ENCODE data around the gene SWSAP1.
"Not testable (repeated sequence)": the region's sequence is repeated elsewhere in the genome, so short reads cannot be mapped to it uniquely, and the experiment has no call there.

SWSAP1 gene

GRCh38 chr19:11379269-11379845 is 4.9 kb downstream of the SWSAP1 start:
- DNase-seq: not testable (repeated sequence)

- DNase-seq: no peak
Measured at GRCh38 chr19:11379857-11380350, 5.4 kb downstream of the SWSAP1 start.

GRCh38 chr19:11380653-11381537 is 6.4 kb downstream of the SWSAP1 start:
- no peak for DNase-seq

- no peak for DNase-seq
Measured at GRCh38 chr19:11382898-11383705, 8.6 kb downstream of the SWSAP1 start.

DNA sequence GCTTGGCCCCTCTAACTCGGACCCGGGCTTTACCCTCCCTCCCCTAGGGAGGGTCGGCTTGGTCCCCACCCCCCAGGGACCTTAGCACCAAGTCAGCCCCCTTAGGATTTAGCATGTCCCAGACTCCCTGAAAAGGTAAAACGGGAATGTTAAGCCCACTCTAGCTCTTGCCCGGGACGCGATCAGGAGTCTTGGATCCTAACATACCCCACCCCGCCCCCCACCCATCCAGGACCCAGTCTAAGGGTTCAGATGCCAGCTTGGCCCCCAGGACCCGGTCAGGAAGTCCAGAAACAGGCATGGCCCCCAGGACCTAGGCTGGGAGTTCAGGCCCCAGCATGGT is 9.2 kb downstream of the SWSAP1 start:
- no peak for DNase-seq

DNA sequence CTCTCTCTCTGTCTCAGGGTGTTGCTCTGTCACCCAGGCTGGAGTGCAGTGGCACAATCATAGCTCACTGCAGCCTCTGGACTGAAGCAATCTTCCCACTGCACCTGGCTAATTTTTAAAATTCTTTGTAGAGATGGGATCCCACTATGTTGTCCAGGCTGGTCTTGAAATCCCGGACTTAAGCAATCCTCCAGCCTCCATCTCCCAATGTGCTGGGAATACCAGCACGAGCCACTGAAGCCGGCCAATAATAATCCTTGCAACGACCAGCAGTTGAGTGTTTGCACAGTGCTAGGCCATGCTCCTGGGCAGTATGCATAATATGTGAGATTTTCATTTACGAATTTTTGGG is 10.3 kb downstream of the SWSAP1 start:
- no peak for DNase-seq

GRCh38 chr19:11387162-11388034 is 12.9 kb downstream of the SWSAP1 start:
- DNase-seq: no peak

DNA sequence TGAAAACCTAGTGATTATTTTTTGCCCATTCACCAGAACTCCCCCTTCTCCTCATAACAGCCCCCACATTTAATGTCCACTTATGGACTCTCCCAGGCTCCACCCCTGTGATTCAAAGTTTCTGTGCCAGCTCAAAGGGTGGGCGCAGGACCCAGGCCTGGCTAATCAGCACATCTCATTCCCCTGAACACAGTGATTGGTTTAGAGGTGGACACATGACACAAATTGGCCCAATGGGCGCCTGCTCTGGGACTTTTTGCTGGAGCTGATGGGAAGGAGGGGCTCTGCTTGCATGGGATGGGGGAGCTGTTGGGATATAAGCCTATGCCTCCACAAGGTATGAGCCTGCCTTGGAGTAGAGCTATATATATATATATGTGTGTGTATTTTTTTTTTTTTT is 15.9 kb downstream of the SWSAP1 start:
- DNase-seq: no peak

GRCh38 chr19:11390933-11391680 is 16.6 kb downstream of the SWSAP1 start:
- no peak for DNase-seq

DNA sequence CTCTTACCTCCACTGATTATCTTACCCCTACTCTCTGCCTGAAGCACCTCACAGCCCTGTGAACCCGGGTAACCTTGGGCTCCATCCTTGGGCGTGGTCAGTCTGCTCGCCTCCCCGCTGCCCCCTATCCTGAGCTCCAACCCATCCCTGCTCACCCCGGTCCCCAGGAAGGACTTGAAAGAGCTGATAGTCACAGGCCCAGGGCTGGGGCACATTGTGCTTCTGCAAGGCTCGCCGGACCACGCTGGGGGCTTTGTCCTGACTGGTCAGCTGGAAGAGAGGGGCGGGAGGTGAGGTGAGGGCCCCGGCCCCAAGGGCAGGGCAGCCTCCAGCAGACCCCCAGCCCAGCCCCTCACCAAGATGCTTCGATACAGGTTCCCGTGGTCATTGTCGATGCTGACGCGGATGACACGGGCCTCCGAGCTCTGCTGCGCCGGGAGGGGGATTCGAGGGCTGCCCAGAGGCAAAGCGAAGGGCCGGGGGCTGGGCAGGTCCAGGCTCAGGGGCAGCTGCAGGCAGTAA is 22.7 kb downstream of the SWSAP1 start:
- no peak for DNase-seq

DNA sequence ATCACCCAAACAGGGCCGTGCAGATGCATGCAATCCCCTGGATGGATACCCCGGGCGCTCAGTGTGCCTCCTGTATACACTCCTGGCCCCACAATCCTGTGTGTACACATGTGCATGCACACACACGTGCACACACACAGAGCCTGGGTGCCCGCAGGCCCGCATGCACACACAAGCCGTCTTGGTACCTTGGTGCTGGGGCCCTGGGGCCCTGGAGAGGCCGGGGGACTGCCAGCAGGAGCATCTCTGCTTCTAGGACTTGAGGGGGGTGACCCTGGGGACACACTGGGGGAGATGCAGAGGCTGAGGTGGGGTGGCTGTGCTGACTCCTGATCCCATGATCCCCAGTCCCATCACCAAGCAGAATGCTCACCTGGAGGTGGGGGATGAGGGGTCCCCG is 25.2 kb downstream of the SWSAP1 start:
- DNase-seq: no peak

DNA sequence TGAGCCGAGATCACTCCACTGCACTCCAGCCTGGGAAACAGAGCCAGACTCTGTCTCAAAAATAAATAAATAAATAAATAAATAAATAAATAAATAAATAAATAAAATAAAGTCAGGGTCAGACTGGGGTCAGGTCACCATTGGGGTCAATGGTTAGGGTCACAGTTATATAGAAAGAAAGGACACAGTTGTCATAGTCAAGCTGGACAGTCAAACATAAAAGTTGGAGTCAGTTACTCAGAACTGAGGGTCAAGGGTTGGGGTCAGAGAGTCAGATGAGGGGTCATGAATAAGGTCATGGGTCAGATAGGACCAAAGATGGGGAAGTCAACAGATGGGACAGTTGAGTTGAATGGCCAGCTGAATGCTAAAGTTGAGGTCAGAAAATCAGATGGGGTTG is 26.3 kb downstream of the SWSAP1 start:
- DNase-seq: no peak

DNA sequence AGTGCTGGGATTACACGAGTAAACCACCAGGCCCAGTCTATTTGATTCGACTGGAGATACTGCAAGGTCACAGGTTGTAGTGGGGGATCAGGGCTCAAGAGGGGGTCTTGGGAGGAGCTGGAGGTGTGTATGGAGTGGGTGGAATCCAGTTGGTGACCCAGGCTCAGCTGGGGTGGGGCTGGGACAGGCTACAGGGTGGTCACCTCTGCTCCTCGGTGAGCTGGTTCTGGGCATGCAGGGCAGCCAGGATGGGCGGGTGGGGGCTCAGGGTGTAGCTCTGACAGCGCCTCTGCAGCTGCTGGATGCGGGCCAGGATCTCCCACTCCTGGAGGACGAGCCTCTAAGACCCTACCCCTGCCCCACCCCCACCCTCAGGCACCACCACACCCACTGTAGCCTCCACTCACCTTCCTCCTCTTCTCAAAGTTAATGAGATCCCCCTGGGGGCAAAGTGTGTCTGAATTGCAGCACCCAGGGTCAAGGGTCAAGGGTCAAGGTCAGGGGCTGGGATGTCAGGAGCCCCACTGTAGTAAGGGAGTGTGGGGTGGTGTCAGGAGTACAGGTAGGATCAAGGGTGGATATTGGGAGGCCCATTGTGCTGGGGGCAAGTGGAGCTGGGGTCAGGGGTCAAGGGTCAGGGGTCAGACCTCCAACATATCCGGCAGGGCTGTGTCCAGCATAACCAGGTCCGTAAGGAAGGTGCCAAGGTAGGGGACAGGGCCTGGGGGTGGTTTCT is 27.5 kb downstream of the SWSAP1 start:
- no peak for DNase-seq

DNA sequence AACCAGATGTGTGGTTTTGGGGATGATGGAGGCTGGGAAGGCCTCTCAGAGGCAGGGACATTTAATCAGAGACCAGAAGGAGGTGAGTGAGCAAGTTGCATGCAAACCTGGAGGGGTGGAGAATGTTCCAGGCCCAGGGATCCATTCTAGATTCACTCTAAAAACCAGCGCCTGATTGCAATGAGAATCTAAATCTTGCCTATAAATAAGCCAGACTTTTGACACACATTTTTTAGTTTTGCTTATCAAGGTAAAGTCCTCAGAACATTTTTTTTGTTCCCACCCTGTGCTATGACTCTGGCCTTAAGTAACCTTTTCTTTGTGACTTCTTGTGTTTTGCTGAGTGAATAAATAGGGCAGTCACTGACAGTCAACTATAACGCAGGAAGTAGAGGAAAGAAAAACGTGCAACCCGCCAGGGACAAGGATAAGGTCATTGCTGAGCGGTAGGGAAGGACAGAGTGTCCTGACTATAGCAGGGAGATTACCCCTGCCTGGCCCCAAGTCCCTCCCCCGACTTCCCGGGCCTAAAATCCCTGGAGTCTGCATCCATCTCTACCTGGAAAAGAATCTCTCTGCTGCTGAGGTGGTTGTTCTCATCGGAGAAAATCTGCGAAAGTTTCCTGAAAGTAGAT is 30.2 kb downstream of the SWSAP1 start:
- DNase-seq: no peak

DNA sequence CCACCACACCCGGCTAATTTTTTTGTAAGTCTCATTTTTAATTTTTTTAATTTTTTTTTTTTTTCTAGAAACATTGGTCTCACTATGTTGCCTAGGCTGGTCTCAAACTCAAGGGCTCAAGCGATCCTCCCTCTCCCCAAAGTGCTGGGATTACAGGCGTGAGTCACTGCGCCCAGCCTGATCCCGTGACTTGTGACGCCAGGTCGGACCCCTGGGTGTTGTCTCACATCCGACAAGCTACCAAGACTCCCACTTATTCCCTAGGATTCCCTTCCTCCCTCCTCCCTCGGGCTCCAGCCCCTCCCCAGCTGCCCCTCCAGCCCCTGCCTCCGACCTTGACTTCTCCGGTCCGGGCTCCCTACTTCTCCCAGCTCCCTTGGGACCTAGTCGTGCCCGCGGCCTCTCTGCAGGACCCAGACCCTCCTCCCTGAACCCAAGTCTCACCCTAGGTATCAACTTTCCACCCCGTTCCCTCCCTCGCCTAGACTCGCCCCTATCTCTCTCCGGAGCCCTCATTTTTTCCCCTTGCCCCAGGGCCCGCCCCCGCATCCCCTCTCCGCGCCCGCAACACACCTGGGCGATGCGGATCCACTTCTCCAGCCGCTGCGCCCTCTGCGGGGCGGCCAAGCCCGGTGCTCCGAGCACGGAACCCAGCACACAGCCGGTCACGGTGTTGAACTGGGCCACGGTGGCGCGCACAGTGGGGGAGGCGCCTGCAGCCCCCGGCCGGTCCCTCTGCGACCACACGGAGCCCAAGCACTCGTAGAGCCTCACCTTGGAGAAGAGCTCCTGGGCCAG is 31.6 kb downstream of the SWSAP1 start:
- DNase-seq: no peak

DNA sequence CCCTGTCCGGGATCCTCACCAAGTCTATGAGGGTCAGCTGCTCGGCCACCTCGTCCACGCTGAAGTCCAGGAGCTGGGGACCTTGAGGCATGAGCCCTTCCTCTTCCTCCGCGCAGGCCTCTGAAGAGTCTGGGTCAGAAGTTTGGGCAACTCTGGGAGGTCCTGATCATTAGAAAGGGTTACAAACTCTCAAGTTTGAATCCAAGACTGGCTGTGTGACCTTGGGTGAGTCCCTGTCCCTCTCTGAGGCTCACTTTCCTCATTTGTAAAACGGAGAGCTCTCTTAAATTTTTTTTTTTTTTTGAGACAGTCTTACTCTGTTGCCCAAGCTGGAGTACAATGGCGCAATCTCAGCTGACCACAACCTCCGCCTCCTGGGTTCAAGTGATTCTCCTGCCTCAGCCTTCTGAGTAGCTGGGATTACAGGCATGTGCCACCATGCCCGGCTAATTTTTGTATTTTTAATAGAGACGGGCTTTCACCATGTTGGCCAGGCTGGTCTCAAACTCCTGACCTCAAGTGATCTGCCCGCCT is 32.3 kb downstream of the SWSAP1 start:
- not testable (repeated sequence) for DNase-seq

DNA sequence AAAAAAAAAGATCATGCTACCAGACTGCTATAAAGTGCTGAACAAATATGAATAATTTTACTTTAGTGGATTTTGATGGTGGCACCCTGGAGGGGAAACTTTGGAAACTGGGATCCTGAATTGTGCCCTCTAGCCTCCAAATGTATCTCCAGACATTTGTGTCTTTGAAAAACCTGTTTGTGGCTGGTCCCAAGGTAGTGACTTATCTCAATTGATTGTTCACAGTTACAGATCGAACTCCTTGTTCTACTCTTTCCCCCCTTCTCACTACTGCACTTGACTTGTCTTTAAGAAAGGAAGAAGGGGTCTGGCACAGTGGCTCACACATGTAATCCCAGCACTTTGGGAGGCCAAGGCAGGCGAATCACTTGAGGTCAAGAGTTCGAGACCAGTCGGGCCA is 34.1 kb downstream of the SWSAP1 start:
- DNase-seq: no peak

- no peak for DNase-seq
Measured at GRCh38 chr19:11410682-11411081, 36.2 kb downstream of the SWSAP1 start.

DNA sequence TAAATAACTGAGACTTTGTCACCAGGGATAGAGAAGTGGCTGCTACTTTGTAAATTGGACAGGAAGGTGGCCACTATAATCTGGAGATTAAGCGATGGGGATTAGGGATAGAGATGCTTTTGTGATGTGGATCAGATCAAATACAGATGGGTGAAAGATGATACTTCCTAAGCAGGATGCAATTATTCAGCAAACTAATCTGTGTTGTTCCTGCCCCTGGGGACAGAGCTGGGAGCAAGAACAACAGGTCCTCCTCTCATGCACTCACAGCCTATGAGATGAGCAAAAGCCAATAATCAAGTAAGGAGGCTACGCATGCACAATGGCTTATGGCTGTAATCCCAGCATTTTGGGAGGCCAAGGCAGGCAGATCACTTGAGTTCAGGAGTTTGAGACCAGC is 40.1 kb downstream of the SWSAP1 start:
- DNase-seq: no peak

Data from NCI-H1694 (cell line).